SK-N-SH treated with all-trans-retinoic acid at 6 μM for 48 hours (cell line): ENCODE measurements around the gene SAMD11.

ENCODE experiments used
- BACH2 ChIP-seq: fragments of 250-450 bp; sonication (Bioruptor Pico); IDR thresholded peaks from 2 replicates; pipeline ENCODE4 v1.9.0; 2021; ENCODE audit warnings: mild to moderate bottlenecking, borderline replicate concordance
- CREB5 ChIP-seq: fragments of 250-450 bp; sonication (Bioruptor Pico); IDR thresholded peaks from 2 replicates; pipeline ENCODE4 v1.5.1; 2020; ENCODE audit warnings: low read depth, mild to moderate bottlenecking, moderate library complexity
- PATZ1 ChIP-seq: fragments of 250-450 bp; sonication (Bioruptor Pico); IDR thresholded peaks from 2 replicates; pipeline ENCODE4 v1.8.0; 2020; ENCODE audit warnings: mild to moderate bottlenecking, moderate library complexity, borderline replicate concordance
- SNAI2 ChIP-seq: fragments of 250-450 bp; sonication (Bioruptor Pico); IDR thresholded peaks from 2 replicates; pipeline ENCODE4 v1.5.0; 2020; ENCODE audit warnings: mild to moderate bottlenecking, moderate library complexity
- TCF4 ChIP-seq: fragments of 250-450 bp; sonication (Bioruptor Pico); IDR thresholded peaks from 2 replicates; pipeline ENCODE4 v1.8.0; 2021; ENCODE audit warnings: mild to moderate bottlenecking, moderate library complexity, borderline replicate concordance
- ZFP3 ChIP-seq: fragments of 250-450 bp; sonication (Bioruptor Pico); IDR thresholded peaks from 2 replicates; pipeline ENCODE4 v1.5.0; 2020; ENCODE audit warnings: mild to moderate bottlenecking, moderate library complexity
- ZFP30 ChIP-seq: fragments of 450-650 bp; formaldehyde crosslinking; IDR thresholded peaks from 2 replicates; pipeline ENCODE4 v1.5.0; 2022; ENCODE audit warnings: mild to moderate bottlenecking, moderate library complexity
- ZNF565 ChIP-seq: fragments of 450-650 bp; formaldehyde crosslinking; conservative IDR thresholded peaks from 2 replicates; pipeline ENCODE4 v1.5.0; 2020; ENCODE audit warnings: low read depth, mild to moderate bottlenecking, moderate library complexity
- ZNF8 ChIP-seq: fragments of 450-650 bp; formaldehyde crosslinking; IDR thresholded peaks from 2 replicates; pipeline ENCODE4 v1.5.0; 2020; ENCODE audit warnings: mild to moderate bottlenecking, moderate library complexity

DNA sequence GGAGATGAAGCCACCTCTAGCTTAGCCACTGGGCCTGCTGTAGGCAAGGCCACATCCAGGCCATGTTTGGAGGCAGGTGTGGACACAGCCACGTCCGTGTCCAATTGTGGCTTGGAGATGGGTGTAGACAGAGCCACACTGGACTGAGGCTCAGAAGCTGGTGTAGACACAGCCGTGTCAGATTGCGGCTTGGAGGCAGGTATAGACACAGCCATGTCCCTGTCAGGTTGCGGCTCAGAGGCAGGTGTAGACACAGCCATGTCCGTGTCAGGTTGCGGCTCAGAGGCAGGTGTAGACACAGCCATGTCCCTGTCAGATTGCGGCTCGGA, 56.0 kb downstream of the SAMD11 start:
- TF ChIP-seq CREB5 (no peak), ZFP3 (CRISPR knock-in tag) (no peak), ZNF565 (no peak), ZNF8 (CRISPR knock-in tag) (no peak), TCF4 (CRISPR knock-in tag) (no peak), PATZ1 (CRISPR knock-in tag) (no peak), BACH2 (CRISPR knock-in tag) (no peak), ZFP30 (CRISPR knock-in tag) (no peak), SNAI2 (CRISPR knock-in tag) (no peak)
